Activated naive CD4-positive, alpha-beta T cell (primary cell): ENCODE measurements around the gene TRIM13.
"Not testable (repeated sequence)": the region's sequence is repeated elsewhere in the genome, so short reads cannot be mapped to it uniquely, and the experiment has no call there.

Source experiments
- DNase-seq, 4 experiments: peaks; one replicate each; lab custom pipeline; 2025; lab: John Stamatoyannopoulos, UW

Gene TRIM13, protein sequence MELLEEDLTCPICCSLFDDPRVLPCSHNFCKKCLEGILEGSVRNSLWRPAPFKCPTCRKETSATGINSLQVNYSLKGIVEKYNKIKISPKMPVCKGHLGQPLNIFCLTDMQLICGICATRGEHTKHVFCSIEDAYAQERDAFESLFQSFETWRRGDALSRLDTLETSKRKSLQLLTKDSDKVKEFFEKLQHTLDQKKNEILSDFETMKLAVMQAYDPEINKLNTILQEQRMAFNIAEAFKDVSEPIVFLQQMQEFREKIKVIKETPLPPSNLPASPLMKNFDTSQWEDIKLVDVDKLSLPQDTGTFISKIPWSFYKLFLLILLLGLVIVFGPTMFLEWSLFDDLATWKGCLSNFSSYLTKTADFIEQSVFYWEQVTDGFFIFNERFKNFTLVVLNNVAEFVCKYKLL

DNA sequence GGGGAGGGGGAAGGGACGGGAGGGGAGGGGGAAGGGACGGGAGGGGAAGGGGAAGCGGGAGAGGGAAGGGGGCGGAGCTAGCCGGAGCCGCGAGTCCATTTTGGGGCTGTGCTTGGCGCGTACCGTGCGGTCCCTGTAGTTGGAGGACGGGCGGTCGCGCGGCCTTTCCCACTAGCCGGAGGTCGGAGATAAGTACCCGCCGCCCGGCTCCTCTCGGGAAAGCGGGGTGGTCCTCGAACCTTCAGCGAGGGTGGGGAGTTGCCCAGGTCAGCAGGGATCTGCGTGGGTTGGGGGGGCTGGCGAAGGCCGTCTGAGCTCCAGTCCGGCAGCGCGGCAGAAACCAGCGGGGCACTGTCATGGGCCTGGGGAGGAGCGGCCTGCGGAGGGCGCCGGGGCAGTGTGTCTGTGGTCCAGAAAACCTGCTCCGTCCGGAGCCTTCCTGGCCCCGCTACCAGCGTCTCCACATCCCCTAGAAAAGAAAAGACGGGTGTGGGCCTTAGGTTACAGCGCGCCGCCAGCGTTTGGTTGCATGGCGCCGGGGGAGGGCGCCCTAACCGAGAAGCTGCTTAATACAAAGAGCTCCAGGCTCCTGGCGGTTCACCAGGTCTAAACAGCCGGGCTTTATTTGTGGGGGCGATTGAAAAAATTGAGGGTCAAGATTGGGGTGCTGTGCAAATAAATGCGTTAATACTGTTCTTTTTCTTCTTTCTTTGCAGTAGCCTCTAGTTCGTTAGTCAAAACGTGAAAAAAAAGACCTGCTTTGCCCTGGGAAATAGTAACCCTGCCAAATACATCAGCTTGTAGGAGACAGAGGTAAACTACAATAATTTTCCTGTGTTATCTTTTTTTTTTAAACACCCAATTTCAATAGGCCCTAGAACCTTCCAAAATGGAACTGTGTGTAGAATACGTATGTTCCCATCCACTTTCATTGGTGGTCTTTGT is at the start of gene TRIM13:
TSS of gene TRIM13 (plus strand) at position 92 of the 945 bp plus-strand sequence. CDS start 14,899 bp downstream, outside the sequence.
- DNase-seq: peak; percentile 68 to 86 (median 75)

DNA sequence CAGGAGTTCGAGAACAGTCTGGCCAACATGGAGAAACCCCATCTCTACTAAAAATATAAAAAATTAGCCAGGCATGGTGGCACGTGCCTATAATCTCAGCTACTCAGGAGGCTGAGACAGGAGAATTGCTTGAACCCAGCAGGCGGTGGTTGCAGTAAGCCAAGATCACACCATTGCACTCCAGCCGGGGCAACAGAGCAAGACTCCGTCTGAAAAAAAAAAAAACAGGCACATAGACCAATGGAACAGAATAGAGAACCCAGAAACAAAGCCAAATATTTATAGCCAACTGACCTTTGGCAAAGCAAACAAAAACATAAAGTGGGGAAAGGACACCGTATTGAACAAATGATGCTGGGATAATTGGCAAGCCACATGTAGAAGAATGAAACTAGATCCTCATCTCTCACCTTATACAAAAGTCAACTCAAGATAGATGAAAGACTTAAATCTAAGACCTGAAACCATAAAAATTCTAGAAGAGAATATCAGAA is 48.0 kb upstream of the TRIM13 start:
- DNase-seq: not testable (repeated sequence)

DNA sequence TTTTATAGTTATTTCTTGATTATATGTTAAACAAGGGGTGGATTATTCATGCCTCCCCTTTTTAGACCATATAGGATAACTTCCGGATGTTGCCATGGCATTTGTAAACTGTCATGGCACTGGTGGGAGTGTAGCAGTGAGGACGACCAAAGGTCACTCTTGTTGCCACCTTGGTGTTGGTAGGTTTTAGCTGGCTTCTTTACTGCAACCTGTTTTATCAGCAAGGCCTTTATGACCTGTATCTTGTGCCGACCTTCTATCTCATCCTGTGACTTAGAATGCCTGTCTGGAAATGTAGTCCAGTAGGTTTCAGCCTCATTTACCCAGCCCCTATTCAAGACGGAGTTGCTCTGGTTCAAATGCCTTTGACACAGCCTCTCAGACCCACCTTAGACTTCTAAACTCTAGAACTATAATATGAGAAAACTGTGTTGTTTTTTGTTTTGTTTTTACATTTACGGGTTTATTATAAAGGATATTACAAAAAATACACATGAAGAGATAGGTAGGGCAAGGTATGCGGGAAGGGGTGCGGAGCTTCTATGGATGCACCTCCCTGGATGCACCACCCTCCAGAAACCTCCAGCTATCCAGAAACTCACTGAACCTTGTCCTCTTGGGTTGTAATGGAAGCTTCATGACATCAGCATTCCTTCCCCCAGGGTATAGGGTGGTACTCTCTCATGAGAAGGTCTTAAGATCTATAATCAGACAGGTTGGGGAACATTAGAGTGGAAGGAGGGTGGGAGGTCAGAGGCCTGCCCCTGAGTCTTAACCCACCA is 44.9 kb upstream of the TRIM13 start:
- DNase-seq: no peak

DNA sequence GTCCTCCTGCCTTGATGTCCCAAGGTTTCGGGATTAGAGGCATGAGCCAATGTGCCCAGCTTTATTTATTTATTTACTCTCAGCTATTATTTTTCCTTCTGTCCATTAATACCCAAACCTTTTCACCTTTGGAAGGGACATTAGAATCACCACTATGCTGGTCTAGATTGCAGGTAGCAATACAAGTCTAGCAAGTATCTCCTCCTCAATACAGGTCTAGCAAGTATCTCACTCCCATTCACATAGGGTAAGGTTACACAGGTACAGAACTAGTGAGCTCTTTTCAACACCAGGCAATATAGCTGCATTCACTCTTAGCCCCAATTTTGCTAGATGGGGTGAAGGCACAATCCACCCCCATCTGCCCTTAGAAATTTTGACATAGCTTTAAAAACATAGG is 43.3 kb upstream of the TRIM13 start:
- no peak for DNase-seq

DNA sequence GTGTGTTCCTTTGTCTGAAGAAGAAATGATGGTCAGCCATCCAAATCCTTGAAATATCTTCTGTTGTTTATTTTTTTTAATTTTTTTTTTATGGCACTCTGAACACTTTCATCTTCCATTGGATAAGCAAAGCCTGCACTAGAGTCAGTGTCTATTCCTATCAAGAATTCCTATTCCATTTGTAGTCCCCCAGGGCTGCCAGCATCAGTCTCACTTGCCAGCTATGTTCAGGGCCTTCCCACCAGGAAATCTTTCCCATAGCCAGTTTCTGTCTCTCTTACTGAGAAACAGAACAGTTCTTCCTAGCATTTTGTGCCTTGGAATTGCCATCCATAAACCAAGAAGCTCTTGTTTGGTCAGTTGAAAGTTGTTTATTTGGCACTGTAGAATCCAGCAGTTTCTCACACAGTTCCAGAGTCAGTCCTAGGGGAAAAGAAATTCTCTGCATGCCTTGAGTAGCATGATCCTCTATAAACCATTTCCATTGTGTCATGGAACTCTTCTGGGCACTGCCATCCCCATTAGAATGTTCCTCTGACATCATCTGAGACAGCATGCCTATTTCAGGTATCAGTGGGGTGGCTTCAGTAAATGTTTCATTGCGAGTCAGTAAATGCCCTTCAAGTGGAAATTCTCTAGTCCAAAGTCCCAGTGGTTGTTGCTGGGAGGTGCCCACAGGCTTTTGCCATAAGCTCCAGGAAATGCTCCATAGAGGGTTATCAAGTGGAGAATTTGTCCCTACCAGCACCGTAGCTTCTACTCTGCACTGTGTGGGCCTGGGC is 42.0 kb upstream of the TRIM13 start:
- no peak for DNase-seq

DNA sequence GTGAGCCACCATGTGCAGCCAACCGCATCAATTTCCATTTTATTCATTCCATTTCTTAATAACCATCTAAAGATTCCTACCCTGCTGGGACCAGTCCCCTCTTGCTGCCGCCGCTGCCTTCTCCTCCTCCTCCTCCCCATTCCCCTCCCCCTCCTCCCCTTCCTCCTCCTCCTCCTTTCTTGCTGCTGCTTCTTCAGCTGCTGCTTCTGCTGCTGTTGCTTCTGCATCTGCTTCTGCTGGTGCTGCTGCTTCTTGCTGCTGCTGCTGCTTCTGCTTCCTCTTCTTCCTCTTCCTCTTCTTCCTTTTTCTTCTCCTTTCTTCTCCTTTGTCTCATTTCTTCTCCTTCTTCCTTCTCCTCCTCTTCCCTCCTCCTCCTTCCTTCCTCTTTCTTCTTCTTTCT is 40.7 kb upstream of the TRIM13 start:
- no peak for DNase-seq

DNA sequence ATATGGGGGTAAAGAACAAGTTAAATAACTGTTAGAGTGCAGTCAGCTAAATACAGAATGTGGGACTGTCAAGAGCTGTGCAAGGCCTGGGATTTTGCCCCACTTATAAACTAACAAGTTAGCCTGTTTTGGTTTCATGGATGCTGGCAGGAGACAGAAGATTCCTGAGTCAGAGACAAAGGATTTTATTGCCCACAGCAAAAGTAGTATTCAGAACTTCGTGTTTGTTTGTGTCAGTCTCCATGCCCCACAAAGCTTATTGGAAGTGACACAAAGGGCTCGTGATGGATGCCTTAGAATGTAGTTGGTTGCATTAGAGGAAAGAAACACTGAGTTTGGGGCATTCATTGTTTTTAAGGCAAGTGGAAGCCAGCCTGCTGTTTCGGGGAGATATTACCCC is 38.5 kb upstream of the TRIM13 start:
- DNase-seq: no peak

DNA sequence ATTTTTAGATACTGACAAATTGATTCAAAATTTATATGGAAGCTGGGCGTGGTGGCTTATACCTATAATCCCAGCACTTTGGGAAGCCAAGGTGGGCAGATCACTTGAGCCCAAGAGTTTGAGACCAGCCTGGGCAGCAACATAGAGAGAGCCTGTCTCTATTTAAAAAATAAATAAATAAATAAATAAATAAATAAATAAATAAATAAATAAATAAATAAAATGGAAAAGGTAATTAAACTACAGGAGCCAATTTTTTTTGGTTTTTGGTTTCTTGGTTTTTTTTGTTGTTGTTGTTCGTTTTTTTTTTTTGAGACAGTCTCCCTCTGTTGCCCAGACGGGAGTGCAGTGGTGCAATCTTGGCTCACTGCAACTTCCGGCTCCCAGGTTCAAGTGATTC is 29.4 kb upstream of the TRIM13 start:
- no peak for DNase-seq

DNA sequence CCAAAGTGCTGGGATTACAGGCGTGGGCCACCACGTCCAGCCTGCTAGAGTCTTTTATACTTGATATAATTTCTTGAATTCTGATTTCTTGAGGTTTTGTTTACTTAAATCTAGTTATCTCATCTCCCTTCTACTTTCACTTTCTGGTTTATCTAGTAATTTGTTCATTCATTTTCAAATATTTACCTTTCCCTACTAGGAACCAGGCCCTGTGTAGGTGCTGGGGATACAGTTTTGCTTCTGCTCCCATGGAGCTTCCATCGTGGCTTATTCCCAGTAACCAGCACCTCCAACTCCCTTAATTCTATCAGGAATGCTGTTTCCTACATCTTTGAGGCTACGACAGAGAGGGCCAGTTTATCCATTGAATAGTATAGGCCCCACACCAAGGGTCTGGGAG is 24.1 kb upstream of the TRIM13 start:
- DNase-seq: no peak

DNA sequence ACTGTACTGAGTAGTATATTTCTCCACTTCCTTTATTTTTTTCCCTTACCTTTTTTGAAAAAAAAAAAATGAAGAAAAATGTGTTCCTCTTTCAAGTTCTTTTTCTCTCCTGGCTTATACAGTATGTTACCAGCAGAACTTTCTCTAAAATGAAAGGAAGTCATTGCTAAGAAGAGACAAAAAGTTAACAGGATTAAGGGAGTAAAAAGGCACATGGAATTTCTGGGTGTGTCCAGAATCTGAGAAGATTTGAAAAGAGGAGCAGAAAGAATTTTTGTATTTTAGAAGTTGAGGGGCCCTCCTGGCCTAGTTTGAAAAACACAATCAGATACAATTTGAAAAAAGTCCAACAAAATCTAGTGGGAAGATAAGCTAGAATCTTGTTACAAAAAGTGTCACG is 21.0 kb upstream of the TRIM13 start:
- DNase-seq: no peak

DNA sequence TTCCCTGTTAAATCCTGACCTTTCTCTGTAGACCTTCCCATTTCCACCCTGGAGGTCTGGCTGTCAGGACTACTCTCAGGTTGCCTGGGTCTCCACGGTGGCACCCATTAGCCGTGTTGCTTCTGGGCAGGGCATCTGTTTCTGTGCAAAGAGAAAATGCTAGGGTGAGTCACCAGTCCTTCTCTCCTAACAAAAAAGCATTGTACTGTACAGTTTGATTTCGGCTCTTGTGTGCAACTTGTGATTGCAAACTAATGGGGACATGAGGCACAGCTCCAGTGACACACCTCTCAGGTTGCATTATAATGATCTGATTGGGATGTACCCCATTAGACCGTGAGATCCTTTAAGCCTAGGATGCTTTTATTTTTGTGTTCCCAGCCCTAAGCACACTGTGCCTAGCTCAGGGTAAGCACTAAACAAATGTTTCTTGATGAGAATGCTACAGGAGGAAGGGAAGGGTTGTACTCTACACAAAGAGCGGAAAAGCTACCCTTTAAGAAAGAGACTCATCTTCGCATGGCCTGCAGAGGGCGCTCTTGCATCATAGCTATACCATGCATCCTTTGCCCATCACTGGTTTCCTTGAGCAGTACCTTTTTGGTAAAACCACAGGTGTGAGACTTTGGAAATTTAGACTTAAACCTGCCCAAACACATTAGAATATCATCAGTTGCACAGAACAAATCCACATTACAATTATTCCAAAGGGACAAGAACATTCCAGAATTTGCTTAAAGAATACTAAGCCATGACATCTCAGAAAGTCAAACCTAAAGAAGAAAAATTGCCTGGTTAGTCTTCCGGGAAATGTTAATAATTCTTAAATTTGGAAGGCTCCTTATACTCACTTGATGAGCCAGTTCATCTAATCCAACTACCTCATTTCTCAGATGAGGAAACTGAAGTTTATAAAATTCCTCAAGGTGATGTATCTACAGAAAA is 20.3 kb upstream of the TRIM13 start:
- DNase-seq: peak; percentile 35 to 72 (median 58)

DNA sequence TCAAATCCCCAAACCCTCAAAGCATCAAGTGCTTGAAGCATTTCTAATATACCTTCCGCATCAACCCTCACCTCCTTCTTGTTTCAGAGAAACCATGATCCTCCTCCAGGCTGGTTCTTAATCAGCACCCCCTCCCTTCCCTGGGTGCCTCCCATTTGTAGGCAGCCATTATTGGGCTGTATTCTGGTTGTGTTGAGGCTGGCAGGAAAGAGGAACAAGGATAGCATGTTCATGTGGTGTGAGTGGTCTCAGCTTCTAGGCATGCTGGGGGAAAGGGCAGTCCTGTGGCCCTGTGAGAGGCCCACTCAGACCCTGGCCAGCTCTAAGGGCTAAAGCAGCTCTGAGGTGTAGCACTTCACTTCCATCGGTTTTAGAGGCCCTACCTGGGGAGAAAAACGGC is 18.9 kb upstream of the TRIM13 start:
- DNase-seq: no peak

DNA sequence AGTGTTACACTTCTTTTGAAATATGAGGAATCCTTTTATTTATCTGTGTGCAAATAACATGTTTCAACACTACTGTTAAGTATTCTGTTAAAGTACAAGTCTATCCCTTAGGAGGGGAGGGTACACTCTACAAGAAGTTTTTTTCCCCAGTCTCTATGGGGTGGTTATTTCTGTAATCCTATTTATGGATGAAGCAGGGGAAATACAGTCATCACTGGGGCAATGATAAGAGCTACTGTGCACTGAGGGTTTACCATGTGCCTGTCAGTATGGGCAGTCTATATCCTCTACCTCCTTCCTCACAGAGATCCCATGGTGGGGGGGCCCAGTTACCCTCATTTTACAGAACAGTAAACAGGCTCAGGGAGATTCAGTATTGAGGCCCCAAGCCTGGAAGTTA is 16.6 kb upstream of the TRIM13 start:
- no peak for DNase-seq

DNA sequence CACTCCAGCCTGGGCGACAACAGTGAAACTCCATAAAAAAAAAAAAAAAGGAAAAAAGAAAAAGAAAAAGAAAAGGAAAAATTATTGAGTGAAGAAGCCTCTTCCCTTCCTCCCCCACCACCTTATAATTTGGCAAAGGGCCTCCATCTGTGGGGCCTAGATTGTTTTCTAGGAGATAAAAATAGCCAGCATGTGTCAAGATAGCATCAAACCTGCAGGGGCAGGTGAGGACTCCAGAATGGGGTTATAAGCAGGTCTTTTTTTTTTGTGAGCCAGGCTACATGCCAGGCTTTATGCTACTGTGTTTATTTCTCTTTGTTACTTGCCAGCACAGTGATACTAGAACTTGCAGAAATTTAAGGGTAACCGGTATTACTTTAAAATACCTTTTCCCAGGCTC is 11.7 kb upstream of the TRIM13 start:
- DNase-seq: no peak

DNA sequence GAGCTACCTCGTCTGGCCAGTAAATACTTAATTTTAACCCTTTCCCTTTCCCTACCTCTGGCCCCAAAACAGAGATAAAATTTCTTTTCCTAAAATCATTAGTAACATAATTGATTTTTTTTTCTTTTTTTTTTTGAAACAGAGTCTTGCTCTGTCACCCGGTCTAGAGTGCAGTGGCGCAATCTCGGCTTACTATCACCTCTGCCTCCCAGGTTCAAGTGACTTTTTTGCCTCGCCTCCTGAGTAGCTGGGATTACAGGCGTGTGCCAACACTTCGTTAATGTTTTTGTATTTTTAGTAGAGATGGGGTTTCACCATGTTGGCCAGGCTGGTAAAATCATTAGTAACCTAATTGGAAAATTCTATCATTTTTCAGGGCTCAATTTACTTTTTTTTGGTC is 10.4 kb upstream of the TRIM13 start:
- DNase-seq: no peak

DNA sequence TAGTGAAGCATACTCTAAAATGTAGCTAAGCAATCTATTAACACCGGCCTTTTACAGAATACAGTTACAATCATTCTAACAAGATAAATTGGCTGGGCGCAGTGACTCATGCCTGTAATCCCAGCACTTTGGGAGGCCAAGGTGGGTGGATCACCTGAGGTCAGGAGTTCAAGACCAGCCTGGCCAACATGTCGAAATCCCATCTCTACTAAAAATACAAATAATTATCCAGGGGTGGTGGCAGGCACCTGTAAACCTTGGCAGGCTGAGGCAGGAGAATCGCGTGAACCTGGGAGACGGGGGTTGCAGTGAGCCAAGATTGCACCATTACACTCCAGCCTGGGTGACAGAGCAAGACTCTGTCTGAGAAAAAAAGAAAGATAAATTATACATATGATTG is 6.2 kb upstream of the TRIM13 start:
- DNase-seq: not testable (repeated sequence)

DNA sequence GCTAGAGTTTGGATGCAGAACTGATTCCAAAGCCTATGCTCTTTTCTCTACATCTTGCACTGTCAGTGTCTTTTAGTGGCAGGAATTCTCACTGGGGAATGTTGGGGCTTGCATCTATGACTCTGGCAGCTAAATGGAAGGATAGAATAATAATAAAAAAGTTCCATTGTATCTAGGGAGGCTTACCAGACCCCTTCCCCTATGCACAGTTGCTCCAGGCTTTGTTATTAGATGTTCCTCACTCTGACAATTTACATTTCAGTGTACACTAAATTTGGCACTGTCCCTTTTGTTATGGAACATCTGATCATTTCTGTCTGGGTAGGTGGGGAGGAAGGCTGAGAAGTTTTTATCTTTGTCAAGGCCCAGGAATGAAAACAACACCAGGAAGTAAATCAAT is 3.7 kb upstream of the TRIM13 start:
- DNase-seq: no peak

DNA sequence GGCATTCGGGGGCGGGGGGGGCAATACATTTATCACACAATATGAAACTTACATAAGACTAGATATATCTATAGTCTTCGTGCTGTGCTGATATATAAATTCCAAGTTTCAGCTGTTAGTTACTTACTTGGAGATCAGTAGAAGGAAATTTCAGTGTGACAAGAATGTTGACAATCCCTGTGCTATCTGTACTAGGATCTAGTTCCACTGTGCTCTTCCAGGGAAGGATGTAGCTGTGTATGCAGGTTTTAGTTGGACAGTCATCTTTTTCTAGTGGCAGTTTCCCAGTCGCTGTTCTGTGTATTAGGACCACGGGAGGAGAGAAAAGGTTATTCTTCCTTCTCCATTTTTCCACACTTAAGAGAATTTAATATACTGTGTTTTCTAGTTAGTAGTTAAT is 3.2 kb upstream of the TRIM13 start:
- no peak for DNase-seq

DNA sequence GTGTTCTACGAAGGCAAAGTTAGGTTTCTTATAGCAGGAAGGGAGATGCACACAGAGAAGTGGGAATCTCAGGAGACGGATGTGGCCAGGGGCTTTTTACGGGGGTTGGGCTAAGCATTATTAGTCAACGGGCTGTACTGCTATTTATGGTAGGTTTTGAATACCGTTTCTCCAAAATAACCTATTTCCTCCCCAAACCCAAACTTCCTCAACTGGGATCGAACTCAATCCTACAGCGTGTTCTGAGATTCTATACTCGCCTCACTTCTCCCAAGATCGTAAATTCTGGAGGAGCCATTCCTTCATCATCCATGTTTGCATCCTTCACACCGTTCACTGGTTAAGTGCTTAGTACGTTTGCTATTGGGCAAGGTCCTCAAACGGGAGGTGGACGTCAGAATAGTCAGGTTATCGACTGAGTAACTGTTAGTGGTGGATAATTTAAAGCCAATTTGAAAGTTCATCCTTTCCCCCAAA is 1.2 kb upstream of the TRIM13 start:
- DNase-seq: no peak
